ENCODE results near the gene MMP1.

- TF ChIP-seq CBX3 (IDR thresholded peaks at IDR 0.05; ENCODE audit: low read depth) (no peak), CTCF (IDR thresholded peaks at IDR 0.05 in 2 of 3, conservative IDR thresholded peaks at IDR 0.05 in 1 of 3; ENCODE audit: borderline replicate concordance in 1 of 3, insufficient read depth in 1 of 3, low read depth in 2 of 3, low read length in 2 of 3) (no peak), YY1 (IDR thresholded peaks at IDR 0.05; ENCODE audit: extremely low read depth, insufficient replicate concordance, low read depth, low read length) (no peak), RAD21 (IDR thresholded peaks at IDR 0.05; ENCODE audit: low read depth) (no peak), POLR2A (IDR thresholded peaks at IDR 0.05; ENCODE audit: borderline replicate concordance, extremely low read depth, insufficient read depth, insufficient read length) (no peak), ATF3 (IDR thresholded peaks at IDR 0.05) (no peak), ELF1 (IDR thresholded peaks at IDR 0.05; ENCODE audit: borderline replicate concordance, low read depth) (no peak)
These were observed 13.6 kb downstream of the MMP1 start for GRCh38 chr11:102784380-102784779.
